Kasumi-1 (cell line): Measurements from ENCODE around the gene PAAF1.

ENCODE experiments used
- DNase-seq, 2 experiments: peaks; one replicate each; lab custom pipeline; 2025; lab: John Stamatoyannopoulos, UW

Gene PAAF1

GRCh38 chr11:73972620-73973449, 96.0 kb downstream of the PAAF1 start:
- no peak for DNase-seq

GRCh38 chr11:73974604-73975478, 98.0 kb downstream of the PAAF1 start:
- no peak for DNase-seq

GRCh38 chr11:73975479-73975757, 98.6 kb downstream of the PAAF1 start:
- DNase-seq: no peak

GRCh38 chr11:73976451-73977151, 99.8 kb downstream of the PAAF1 start:
- no peak for DNase-seq

GRCh38 chr11:73977856-73978519, 101.2 kb downstream of the PAAF1 start:
- DNase-seq: no peak

- DNase-seq: no peak
These were observed 101.8 kb downstream of the PAAF1 start for GRCh38 chr11:73978576-73979086.

- peak; percentile 68 to 71 for DNase-seq
These were observed 103.5 kb downstream of the PAAF1 start for GRCh38 chr11:73980001-73980961.
